Measurements from ENCODE around the gene RNF130. TPM values are rescaled to one million over a fixed set of nuclear protein-coding genes. Genes with fewer than 3 reads are reported as not detected.
A peak's percentile ranks its signal among the peaks of the same experiment; 100 is the strongest.
"Not testable (repeated sequence)": the region's sequence is repeated elsewhere in the genome, so short reads cannot be mapped to it uniquely, and the experiment has no call there.

RNF130 gene
- polyA plus RNA-seq, 3 donors from 2014 or later = 24.8 to 42.8 (median 38.2) TPM

DNA sequence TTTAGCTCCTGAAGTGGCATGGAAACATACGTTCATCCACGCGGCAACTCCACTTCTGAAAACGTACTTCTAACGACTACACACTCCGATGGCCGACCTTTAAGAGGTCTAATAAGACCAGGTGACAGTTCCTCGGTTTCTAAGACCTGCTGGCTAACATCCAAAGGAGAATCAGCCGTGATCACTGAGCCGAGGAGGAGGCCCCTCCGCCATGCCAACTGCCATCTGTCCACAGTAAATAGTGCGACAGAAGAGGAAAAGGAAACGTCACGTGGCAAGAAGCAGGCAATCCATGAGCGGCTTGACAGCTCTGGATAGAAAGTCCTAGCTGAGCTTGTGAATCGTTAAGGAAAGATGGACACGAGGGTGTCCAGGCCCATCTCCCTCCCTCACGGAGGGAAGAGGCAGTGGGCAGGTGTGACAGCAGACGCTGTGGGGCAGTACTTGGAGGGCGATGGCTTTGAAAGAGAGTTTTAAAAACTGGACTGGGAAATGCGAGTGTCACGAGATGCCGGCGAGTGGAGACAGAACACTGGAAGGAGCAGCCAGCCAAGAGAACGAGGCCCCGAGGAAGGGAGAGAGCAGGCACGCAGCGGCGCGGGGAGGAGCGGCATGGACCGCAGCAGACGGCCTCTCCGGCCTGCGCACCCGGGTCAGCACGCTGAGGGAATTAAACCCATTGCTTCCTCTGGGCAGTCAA is 97.2 kb downstream of the RNF130 start:
- no peak overlapping the region for H3K4me3 Mint-ChIP-seq
- peaks cover 24 to 29% of the 10 kb centered on the region in 2 donors for H3K4me1 Mint-ChIP-seq
- H3K27ac Mint-ChIP-seq = no peak overlapping the region
- H3K27me3 Mint-ChIP-seq (ENCODE audit: low read depth in 3 of 3) = peaks cover 0 to 5% (median 0%) of the 10 kb centered on the region in 3 donors
- H3K9me3 Mint-ChIP-seq = peaks cover 0 to 1% (median 0%) of the 10 kb centered on the region in 6 donors
- peaks cover 16 to 34% (median 30%) of the 10 kb centered on the region in 3 donors for H3K36me3 Mint-ChIP-seq
- no peak for DNase-seq

DNA sequence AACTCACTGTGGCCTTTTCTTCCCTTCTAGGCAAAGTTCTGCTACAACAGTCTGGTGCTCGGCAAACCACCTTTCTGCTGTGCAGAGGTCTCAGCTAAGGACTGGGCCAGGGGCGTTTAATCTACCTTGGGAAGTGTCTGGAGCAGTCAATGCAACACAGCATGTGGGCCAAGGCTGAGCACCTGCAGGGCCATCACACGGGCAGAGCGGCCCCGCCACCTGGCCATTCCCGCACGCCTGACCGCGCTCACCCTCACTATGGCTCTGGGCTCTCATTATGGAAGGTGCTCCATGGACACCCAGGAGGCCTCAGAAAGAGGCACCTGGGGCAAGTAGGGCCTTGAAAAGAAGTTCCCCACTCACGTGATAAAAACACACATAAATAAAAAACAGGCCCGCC is 98.2 kb downstream of the RNF130 start:
- Mint-ChIP-seq H3K4me3 (no peak overlapping the region), H3K36me3 (peaks cover 11 to 37% (median 27%) of the 10 kb centered on the region in 3 donors), H3K27ac (peak overlapping the region in 2 of 6 donors; percentile 30 to 56), H3K4me1 (peaks cover 24 to 30% of the 10 kb centered on the region in 2 donors), H3K27me3 (ENCODE audit: low read depth in 3 of 3) (peaks cover 0 to 5% (median 0%) of the 10 kb centered on the region in 3 donors), H3K9me3 (peaks cover 0 to 1% (median 0%) of the 10 kb centered on the region in 6 donors)
- no peak for DNase-seq

GRCh38 chr5:179969110-179969509 is 102.4 kb downstream of the RNF130 start:
- Mint-ChIP-seq H3K27ac (no peak overlapping the region), H3K9me3 (peaks cover 0 to 1% (median 0%) of the 10 kb centered on the region in 6 donors), H3K4me3 (no peak overlapping the region), H3K4me1 (peaks cover 23 to 24% of the 10 kb centered on the region in 2 donors), H3K36me3 (peaks cover 7 to 39% (median 22%) of the 10 kb centered on the region in 3 donors), H3K27me3 (ENCODE audit: low read depth in 3 of 3) (peaks cover 0 to 5% (median 0%) of the 10 kb centered on the region in 3 donors)
- no peak for DNase-seq

DNA sequence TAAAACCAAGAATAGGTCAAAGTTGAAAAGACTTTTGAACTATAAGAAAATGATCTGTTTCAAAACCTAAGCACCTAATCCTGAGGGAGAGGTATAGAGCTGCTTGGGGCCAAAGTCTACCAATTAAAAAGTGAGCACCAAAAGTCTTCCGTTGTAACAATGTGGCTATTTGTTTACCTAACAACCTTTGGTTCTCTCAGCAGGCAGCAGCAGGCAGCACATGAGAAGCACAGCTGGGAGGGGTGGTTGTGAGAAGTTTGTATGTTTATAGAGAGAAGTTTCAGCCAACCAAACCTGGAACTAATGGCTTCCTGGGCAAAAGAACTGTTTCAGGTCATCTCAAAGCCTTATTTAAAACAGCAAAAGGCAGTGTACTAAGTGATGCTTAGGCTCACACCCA is 104.1 kb downstream of the RNF130 start:
- no peak overlapping the region for H3K4me3 Mint-ChIP-seq
- H3K27ac Mint-ChIP-seq = no peak overlapping the region
- H3K36me3 Mint-ChIP-seq = peaks cover 20 to 48% (median 31%) of the 10 kb centered on the region in 3 donors
- no peaks in the 10 kb centered on the region for H3K9me3 Mint-ChIP-seq
- H3K27me3 Mint-ChIP-seq (ENCODE audit: low read depth in 3 of 3) = no peaks in the 10 kb centered on the region
- no peak for DNase-seq
- peaks cover 20 to 21% of the 10 kb centered on the region in 2 donors for H3K4me1 Mint-ChIP-seq

DNA sequence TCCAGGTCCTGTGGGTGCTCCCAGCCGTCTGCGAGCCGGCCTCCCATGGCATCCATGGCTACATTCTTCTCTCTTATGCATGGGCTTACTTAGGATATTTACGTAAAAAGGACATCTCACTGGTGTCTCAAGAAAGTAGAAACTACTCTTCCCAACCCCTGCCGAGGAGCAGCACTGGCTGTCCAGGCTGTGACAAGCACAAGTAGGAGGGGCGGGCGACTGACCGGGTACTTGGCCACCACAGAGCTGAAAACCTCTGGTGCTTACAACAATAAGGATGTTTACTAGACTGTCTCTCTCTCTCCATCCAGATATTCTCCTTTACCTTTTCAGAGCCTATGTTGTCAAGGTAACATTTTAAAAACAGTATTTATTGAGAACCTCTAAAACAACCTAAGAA is 107.5 kb downstream of the RNF130 start:
- no peaks in the 10 kb centered on the region for H3K4me1 Mint-ChIP-seq
- peaks cover 30 to 58% (median 35%) of the 10 kb centered on the region in 3 donors for H3K36me3 Mint-ChIP-seq
- no peaks in the 10 kb centered on the region for H3K27me3 Mint-ChIP-seq (ENCODE audit: low read depth in 3 of 3)
- no peak overlapping the region for H3K4me3 Mint-ChIP-seq
- no peak overlapping the region for H3K27ac Mint-ChIP-seq
- no peak for DNase-seq
- H3K9me3 Mint-ChIP-seq = no peaks in the 10 kb centered on the region

GRCh38 chr5:179963375-179963774 is 108.2 kb downstream of the RNF130 start:
- no peaks in the 10 kb centered on the region for H3K9me3 Mint-ChIP-seq
- no peak overlapping the region for H3K4me3 Mint-ChIP-seq
- H3K27me3 Mint-ChIP-seq (ENCODE audit: low read depth in 3 of 3) = no peaks in the 10 kb centered on the region
- peaks cover 30 to 54% (median 35%) of the 10 kb centered on the region in 3 donors for H3K36me3 Mint-ChIP-seq
- no peaks in the 10 kb centered on the region for H3K4me1 Mint-ChIP-seq
- H3K27ac Mint-ChIP-seq = peak overlapping the region in 1 of 6 donors; percentile 6
- no peak for DNase-seq

- peaks cover 0 to 3% (median 0%) of the 10 kb centered on the region in 3 donors for H3K27me3 Mint-ChIP-seq (ENCODE audit: low read depth in 3 of 3)
- no peak for DNase-seq
- no peaks in the 10 kb centered on the region for H3K4me1 Mint-ChIP-seq
- H3K36me3 Mint-ChIP-seq = peaks cover 28 to 36% (median 30%) of the 10 kb centered on the region in 3 donors
- no peak overlapping the region for H3K4me3 Mint-ChIP-seq
- H3K9me3 Mint-ChIP-seq = no peaks in the 10 kb centered on the region
- H3K27ac Mint-ChIP-seq = no peak overlapping the region
Observed at GRCh38 chr5:179960204-179960831, 111.2 kb downstream of the RNF130 start.

GRCh38 chr5:179959641-179960040 is 111.9 kb downstream of the RNF130 start:
- H3K36me3 Mint-ChIP-seq = peaks cover 28 to 38% (median 30%) of the 10 kb centered on the region in 3 donors
- H3K9me3 Mint-ChIP-seq = no peaks in the 10 kb centered on the region
- H3K27me3 Mint-ChIP-seq (ENCODE audit: low read depth in 3 of 3) = peaks cover 0 to 3% (median 0%) of the 10 kb centered on the region in 3 donors
- H3K4me1 Mint-ChIP-seq = no peaks in the 10 kb centered on the region
- H3K4me3 Mint-ChIP-seq = no peak overlapping the region
- DNase-seq = no peak
- H3K27ac Mint-ChIP-seq = no peak overlapping the region

GRCh38 chr5:179959118-179959517 is 112.4 kb downstream of the RNF130 start:
- not testable (repeated sequence) for H3K4me1 Mint-ChIP-seq; H3K4me3 Mint-ChIP-seq; DNase-seq; H3K9me3 Mint-ChIP-seq; H3K27me3 Mint-ChIP-seq (ENCODE audit: low read depth in 3 of 3); H3K27ac Mint-ChIP-seq
- H3K36me3 Mint-ChIP-seq = peaks cover 30 to 41% (median 33%) of the 10 kb centered on the region in 3 donors

GRCh38 chr5:179955630-179956029 is 115.9 kb downstream of the RNF130 start:
- Mint-ChIP-seq H3K9me3 (no peaks in the 10 kb centered on the region), H3K36me3 (peaks cover 17 to 27% (median 22%) of the 10 kb centered on the region in 3 donors), H3K27me3 (ENCODE audit: low read depth in 3 of 3) (peaks cover 0 to 3% (median 1%) of the 10 kb centered on the region in 3 donors), H3K27ac (no peak overlapping the region), H3K4me3 (no peak overlapping the region), H3K4me1 (no peaks in the 10 kb centered on the region)
- no peak for DNase-seq

GRCh38 chr5:179955062-179955461 is 116.5 kb downstream of the RNF130 start:
- Mint-ChIP-seq H3K27me3 (ENCODE audit: low read depth in 3 of 3) (peaks cover 0 to 3% (median 1%) of the 10 kb centered on the region in 3 donors), H3K4me3 (no peak overlapping the region), H3K4me1 (no peaks in the 10 kb centered on the region), H3K9me3 (no peaks in the 10 kb centered on the region), H3K27ac (no peak overlapping the region), H3K36me3 (peaks cover 19 to 24% (median 19%) of the 10 kb centered on the region in 3 donors)
- no peak for DNase-seq

- no peak for DNase-seq
- Mint-ChIP-seq H3K4me1 (no peaks in the 10 kb centered on the region), H3K27me3 (ENCODE audit: low read depth in 3 of 3) (peaks cover 0 to 3% (median 1%) of the 10 kb centered on the region in 3 donors), H3K4me3 (no peak overlapping the region), H3K36me3 (peaks cover 19 to 23% (median 19%) of the 10 kb centered on the region in 3 donors), H3K9me3 (no peaks in the 10 kb centered on the region), H3K27ac (no peak overlapping the region)
Observed at GRCh38 chr5:179954434-179954833, 117.1 kb downstream of the RNF130 start.

DNA sequence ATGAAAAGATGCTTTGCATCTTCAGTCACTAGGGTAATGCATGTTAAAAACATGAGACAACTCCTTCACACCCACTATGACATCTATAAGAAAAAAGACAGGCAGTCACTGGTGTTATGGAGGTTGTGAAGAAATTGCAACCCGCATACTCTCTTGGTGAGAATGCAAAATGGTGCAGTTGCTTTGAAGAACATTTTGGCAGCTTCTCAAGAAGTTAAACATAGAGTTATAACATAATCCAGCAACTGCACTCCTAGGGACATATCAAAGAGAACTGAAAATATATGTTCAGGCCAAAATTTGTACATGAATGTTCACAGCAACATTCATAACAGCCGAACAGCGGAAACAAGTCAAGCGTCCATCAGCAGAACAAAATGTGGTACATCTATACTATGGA is 117.6 kb downstream of the RNF130 start:
- Mint-ChIP-seq H3K9me3 (no peaks in the 10 kb centered on the region), H3K36me3 (peaks cover 19 to 23% (median 19%) of the 10 kb centered on the region in 3 donors), H3K27me3 (ENCODE audit: low read depth in 3 of 3) (peaks cover 0 to 3% (median 1%) of the 10 kb centered on the region in 3 donors), H3K4me1 (no peaks in the 10 kb centered on the region), H3K4me3 (no peak overlapping the region), H3K27ac (no peak overlapping the region)
- DNase-seq = no peak

DNA sequence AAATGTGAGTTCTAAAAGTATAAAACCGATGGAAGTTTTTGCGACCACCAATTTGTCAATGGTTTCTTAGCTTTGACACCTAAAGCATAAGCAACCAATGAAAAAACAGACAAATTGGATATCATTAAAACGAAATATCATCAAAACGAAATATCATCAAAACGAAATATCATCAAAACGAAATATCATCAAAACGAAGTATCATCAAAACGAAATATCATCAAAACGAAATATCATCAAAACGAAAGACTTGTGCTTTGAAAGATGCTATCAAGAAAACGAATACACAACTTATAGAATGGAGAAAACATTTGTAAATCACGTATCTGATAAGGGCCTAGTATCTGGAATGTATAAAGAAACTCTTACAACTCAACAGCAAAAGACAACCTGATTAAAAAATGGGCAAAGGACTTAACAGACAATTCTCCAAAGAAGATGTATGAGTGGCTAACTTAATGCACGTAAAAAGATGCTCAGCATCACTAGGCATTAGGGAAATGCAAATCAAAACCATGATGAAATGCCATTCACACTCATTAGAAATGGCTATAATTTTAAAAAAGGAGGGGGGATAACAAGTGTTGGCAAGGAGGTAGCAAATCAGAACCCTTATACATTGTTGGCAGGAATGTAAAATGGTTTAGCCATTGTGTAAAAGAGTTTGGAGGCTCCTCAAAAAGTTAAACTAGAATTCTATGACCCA is 134.4 kb downstream of the RNF130 start:
- peaks cover 3 to 15% (median 5%) of the 10 kb centered on the region in 3 donors for H3K36me3 Mint-ChIP-seq
- no peak overlapping the region for H3K27ac Mint-ChIP-seq
- no peak overlapping the region for H3K4me3 Mint-ChIP-seq
- no peaks in the 10 kb centered on the region for H3K4me1 Mint-ChIP-seq
- H3K9me3 Mint-ChIP-seq = no peaks in the 10 kb centered on the region
- DNase-seq = no peak
- H3K27me3 Mint-ChIP-seq (ENCODE audit: low read depth in 3 of 3) = peaks cover 1 to 3% (median 2%) of the 10 kb centered on the region in 3 donors
